Duodenal mucosa (tissue), 2 donors: Measurements from ENCODE around the gene SUN2.

Source experiments
- H3K27ac ChIP-seq: one replicate; pipeline ENCODE4 v1.7.0; 2013; ENCODE audit warnings: low read depth, low read length
- H3K27me3 ChIP-seq, 2 donors: one replicate each; pipeline ENCODE4 v1.7.0; 2013; ENCODE audit warnings: low read length in 2 of 2, control low read depth in 1 of 2; ENCODE audit not compliant: insufficient read depth in 2 of 2, control insufficient read depth in 1 of 2
- H3K36me3 ChIP-seq, 2 donors: one replicate each; pipeline ENCODE4 v1.7.0; 2013; ENCODE audit warnings: low read length in 2 of 2, control low read depth in 1 of 2; ENCODE audit not compliant: insufficient read depth in 2 of 2, control insufficient read depth in 1 of 2
- H3K4me1 ChIP-seq, 2 donors: one replicate each; pipeline ENCODE4 v1.7.0; 2013; ENCODE audit warnings: low read length in 2 of 2, control low read depth in 1 of 2; ENCODE audit not compliant: insufficient read depth in 2 of 2, control insufficient read depth in 1 of 2
- H3K4me3 ChIP-seq, 2 donors: one replicate each; pipeline ENCODE4 v1.7.0; 2013; ENCODE audit warnings: low read length in 2 of 2, low read depth in 1 of 2
- H3K9ac ChIP-seq, 2 donors: one replicate each; pipeline ENCODE4 v1.7.0; 2013; ENCODE audit warnings: low read length in 2 of 2, low read depth in 1 of 2
- H3K9me3 ChIP-seq, 2 donors: one replicate each; pipeline ENCODE4 v1.7.0; 2013; ENCODE audit warnings: low read length in 2 of 2, control low read depth in 1 of 2; ENCODE audit not compliant: control insufficient read depth in 1 of 2

SUN2 gene

DNA sequence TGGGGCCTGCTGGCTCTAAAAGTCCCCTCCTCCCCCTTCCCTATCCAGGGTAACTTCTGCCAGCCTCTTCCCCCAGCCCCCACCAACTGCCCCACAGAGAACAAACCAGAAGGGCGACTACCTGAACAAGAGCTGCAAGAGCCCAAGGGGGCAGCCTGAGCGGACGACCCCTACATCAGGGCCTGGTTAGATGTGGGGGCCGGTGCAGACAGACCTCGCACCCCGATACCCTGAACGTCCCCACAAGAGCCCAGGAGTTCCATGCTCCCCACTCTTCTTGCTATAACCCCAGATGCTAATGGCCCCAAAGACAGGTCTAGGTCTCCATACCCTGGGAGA lies 20.7 kb downstream of the SUN2 start:
- Histone ChIP-seq H3K9me3 (no peaks in the 10 kb centered on the region), H3K9ac (no peak overlapping the region), H3K36me3 (peaks cover 57 to 89% of the 10 kb centered on the region in 2 donors), H3K4me1 (peaks cover 19 to 20% of the 10 kb centered on the region in 2 donors), H3K27me3 (no peaks in the 10 kb centered on the region), H3K4me3 (no peak overlapping the region), H3K27ac (no peak overlapping the region)

DNA sequence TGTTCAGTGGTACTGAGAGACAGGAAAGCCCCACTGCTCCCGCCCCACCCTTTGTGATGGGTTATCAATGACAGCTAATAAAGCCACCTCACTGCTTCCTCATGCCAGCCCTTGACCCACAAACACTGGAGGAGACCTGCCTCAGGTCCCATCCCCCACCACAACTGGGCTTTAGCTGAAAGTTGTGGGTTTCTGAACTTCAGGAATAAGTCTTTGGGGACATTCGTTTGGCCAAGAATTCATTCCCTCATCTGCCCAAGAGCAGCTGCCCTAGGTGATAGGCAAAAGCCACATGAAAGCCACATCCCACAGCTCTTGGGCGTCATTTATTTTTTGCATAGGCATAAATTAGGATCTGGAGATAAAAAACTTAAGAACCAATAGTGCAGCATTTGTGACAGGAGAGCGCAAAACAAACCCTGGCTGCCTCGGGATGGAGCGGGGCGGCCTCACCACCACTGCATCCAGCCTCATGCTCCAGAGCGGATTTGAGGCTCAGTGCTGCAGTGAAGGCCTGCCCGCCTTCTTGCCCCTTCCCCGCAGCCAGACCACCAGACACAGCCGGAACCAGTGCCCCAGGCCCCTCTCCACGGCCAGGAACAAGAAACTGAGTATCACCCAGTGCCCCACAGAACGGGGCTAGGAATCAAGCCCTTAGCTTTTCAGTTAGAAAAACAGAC lies 21.2 kb downstream of the SUN2 start:
- Histone ChIP-seq H3K27me3 (no peaks in the 10 kb centered on the region), H3K4me1 (peaks cover 19 to 20% of the 10 kb centered on the region in 2 donors), H3K4me3 (no peak overlapping the region), H3K27ac (peak overlapping the region; percentile 23), H3K9me3 (no peaks in the 10 kb centered on the region), H3K9ac (peak overlapping the region in 1 of 2 donors; percentile 6), H3K36me3 (peaks cover 57 to 89% of the 10 kb centered on the region in 2 donors)

DNA sequence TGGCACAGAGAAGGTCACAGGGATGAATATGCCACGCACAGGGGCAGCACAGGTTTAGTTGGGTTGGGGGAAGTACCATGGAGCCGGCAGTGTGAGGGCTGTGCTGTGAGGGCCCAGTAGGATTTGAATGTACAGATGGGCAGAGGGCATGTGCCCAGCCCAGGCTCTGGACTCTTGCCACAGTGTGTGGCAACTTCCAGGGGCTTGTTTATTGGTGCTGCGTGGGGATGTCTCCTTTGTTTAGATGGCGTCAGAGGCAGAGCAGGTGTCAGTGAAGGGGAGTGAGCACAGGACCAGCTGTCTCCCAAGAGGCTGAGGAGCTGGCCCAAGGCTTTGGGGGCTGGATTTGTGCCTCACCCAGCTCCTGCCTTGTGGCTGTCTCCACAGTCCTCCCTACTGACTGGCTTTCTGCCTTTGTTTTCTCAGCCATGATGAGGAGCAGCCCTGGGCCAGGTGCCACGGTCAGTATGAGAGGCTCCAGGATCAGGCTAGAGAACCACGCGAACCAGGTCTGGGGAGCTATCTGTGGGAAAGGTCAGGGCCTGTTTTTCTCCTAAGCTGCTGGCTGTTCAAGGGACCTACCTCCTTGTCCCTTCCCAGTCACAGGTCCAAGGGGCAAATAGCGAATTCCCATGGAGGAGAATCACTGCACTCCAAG lies 21.9 kb downstream of the SUN2 start:
- Histone ChIP-seq H3K27me3 (no peaks in the 10 kb centered on the region), H3K9ac (peak overlapping the region in 1 of 2 donors; percentile 20), H3K4me1 (peaks cover 19 to 20% of the 10 kb centered on the region in 2 donors), H3K9me3 (no peaks in the 10 kb centered on the region), H3K36me3 (peaks cover 55 to 89% of the 10 kb centered on the region in 2 donors), H3K4me3 (no peak overlapping the region), H3K27ac (peak overlapping the region; percentile 23)

DNA sequence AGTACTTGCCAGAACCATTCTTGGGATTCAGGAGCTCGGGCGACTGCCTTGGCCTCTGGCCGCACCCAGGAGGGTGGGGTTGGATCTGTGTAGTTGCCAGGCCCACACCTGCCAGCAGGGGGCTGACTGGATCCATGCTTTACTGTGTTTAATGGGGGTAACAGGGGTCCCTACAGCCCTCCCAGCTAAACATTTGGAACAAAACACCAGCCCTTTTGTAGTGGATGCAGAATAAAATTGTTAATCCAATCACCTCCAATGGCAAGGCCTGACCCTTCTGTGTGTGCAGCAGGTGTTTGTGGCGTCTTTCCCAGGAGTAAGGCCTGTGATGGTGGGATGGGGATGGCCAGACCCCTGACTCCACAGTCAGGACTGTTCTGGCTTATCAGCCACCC lies 22.5 kb downstream of the SUN2 start:
- Histone ChIP-seq H3K9ac (peak overlapping the region in 1 of 2 donors; percentile 47), H3K27ac (peak overlapping the region; percentile 15), H3K27me3 (no peaks in the 10 kb centered on the region), H3K4me1 (peaks cover 19 to 20% of the 10 kb centered on the region in 2 donors), H3K9me3 (no peaks in the 10 kb centered on the region), H3K4me3 (no peak overlapping the region), H3K36me3 (peaks cover 55 to 89% of the 10 kb centered on the region in 2 donors)

DNA sequence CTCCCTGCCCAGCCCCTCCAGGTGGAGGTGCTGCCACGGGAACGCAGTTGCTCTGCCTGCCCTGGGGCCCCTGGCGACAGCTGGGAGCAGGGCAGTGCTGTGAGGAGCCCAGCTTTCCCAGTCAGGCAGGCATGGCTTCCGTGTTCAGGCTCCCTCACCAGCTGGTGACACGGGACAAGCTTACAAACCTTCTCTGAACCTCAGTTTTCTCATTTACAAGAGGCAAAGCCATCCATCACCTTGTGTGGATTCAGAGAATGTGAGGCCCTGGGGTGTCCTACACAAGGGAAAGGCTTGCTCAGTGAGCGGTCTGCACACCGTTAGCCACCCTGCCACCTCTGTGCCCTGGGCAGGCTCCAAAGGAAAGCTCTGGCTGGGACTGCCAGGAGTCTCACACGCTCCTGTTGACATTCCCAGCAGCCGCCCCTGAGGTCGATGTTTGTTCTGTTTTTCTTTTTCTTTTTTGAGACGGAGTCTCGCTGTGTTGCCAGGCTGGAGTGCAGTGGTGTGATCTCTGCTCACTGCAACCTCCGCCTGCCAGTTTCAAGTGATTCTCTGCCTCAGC lies 23.5 kb downstream of the SUN2 start:
- H3K4me3 ChIP-seq, result no peak overlapping the region
- no peaks in the 10 kb centered on the region for H3K9me3 ChIP-seq
- H3K27ac ChIP-seq, result no peak overlapping the region
- H3K4me1 ChIP-seq, result peaks cover 19 to 20% of the 10 kb centered on the region in 2 donors
- no peak overlapping the region for H3K9ac ChIP-seq
- H3K36me3 ChIP-seq, result peaks cover 55 to 89% of the 10 kb centered on the region in 2 donors
- no peaks in the 10 kb centered on the region for H3K27me3 ChIP-seq

DNA sequence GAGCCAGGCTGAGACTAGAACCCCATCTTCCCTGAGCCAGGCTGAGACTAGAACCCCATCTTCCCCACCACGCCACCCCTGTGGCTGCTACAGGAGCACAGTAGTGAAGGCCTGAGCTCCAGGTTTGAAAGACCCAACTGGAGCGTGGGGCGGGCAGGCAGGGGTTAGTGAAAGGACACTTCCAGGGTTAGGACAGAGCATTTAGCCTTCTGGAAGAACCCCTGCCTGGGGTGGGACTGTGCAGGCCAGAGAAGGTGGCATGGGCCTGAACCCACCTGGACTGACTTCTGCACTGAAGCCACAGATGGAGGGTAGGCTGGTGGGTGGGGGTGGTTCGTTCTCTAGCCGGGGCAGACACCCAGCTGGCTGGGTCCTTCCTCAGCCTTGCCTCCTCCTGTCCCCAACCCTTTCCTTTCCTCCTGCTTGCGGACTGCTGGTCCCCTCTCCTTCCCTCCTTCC lies 24.1 kb downstream of the SUN2 start:
- Histone ChIP-seq H3K4me1 (peaks cover 19 to 20% of the 10 kb centered on the region in 2 donors), H3K27ac (no peak overlapping the region), H3K9ac (no peak overlapping the region), H3K9me3 (no peaks in the 10 kb centered on the region), H3K4me3 (no peak overlapping the region), H3K36me3 (peaks cover 60 to 89% of the 10 kb centered on the region in 2 donors), H3K27me3 (no peaks in the 10 kb centered on the region)

DNA sequence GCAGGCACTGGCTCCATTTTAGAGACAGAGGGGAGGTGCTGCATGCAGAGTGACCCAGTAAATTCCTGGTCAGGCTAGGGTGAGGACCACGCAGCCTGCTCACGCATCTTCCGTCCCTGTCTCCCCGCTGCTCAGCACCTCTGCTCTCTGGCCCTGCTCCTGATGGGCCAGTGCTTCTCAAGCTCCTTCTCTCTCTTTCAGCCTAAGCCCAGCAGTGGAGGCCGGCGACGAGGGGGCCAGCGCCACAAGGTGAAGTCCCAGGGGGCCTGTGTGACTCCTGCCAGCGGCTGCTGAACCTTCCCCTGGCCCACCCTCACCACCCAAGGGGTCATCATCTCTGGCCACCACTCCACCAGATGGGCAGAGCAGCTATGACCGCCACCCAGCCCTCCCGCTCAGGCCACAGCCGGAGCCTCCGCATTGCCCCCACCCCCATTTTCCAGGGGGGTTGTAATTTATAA lies 25.4 kb downstream of the SUN2 start:
- H3K4me1 ChIP-seq, result peaks cover 19 to 20% of the 10 kb centered on the region in 2 donors
- peaks cover 62 to 89% of the 10 kb centered on the region in 2 donors for H3K36me3 ChIP-seq
- H3K9me3 ChIP-seq, result no peaks in the 10 kb centered on the region
- H3K4me3 ChIP-seq, result no peak overlapping the region
- no peak overlapping the region for H3K9ac ChIP-seq
- no peak overlapping the region for H3K27ac ChIP-seq
- no peaks in the 10 kb centered on the region for H3K27me3 ChIP-seq

DNA sequence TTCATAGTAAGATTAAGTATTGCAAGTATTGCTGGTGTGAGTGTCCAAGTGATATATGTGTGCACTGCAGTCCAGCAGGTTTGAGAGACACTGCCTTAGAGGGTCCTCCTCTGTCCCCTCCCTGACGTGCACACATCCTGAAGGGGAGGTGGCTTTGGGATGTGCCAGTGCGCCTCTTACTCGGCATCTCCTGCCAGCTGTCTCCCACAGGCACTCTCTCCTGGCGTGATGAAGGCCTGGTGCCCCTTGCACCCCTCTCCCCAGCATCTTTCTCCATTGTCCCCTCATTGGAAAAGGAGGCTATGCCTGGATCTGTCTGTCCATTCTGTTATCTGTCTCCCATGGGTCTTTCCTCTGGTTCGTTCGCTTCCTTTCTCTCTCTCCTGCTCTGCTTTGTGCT lies 25.9 kb downstream of the SUN2 start:
- Histone ChIP-seq H3K4me3 (no peak overlapping the region), H3K9ac (no peak overlapping the region), H3K4me1 (peaks cover 19 to 20% of the 10 kb centered on the region in 2 donors), H3K27ac (no peak overlapping the region), H3K9me3 (no peaks in the 10 kb centered on the region), H3K36me3 (peaks cover 63 to 89% of the 10 kb centered on the region in 2 donors), H3K27me3 (no peaks in the 10 kb centered on the region)

DNA sequence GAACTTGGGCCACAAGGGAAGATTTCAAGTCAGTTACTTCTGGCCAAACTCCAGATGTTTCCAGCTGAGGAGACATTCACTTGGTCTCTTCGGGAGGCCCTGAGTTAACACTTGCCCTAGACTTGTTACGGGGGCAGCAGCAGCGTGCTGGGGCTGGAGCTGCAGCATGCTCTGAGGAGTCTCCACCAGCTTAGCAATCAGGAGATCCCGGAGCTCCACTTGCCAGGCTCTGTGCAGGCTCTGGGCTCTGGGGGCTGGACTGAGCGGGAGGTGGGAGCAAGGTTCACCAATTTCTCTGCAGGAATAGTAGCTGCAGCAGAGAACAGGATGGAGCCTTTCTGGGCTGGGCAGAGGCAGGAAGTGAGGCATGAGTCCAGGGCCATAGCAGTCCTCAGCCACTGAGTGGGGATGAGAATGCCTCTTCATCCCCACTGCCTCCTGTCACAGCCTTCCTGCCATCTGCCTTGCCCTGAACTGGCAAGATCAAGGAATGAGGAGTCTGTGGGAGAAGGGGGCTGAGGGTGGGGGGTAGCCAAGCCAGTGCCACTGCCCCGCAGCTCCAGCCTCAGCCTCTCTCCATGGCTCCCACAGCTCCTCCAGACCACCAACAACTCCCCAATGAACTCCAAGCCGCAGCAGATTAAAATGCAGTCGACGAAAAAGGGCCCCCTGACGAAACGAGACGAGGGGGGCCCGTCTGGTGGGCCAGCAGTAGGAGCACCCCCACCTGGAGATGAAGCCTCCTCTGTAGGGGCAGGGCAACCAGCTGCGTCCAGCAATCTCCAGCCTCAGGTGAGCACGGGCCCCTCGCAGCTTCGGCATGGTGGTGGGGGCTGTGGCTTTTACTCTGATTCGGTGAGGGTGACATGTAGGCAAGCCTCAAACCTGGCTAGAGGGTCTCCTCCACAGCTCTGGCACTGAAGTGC lies 26.7 kb downstream of the SUN2 start:
- Histone ChIP-seq H3K9ac (no peak overlapping the region), H3K36me3 (peaks cover 71 to 92% of the 10 kb centered on the region in 2 donors), H3K27ac (no peak overlapping the region), H3K9me3 (no peaks in the 10 kb centered on the region), H3K4me1 (peaks cover 13% of the 10 kb centered on the region in 2 donors), H3K27me3 (no peaks in the 10 kb centered on the region), H3K4me3 (no peak overlapping the region)
